ENCODE data around the gene CCDC121.
"Not testable (repeated sequence)": the region's sequence is repeated elsewhere in the genome, so short reads cannot be mapped to it uniquely, and the experiment has no call there.

CCDC121 gene

GRCh38 chr2:27634291-27634690 is 5.5 kb upstream of the CCDC121 start:
- DNase-seq = no peak

GRCh38 chr2:27630257-27630656 is 1.4 kb upstream of the CCDC121 start:
- DNase-seq = not testable (repeated sequence)

GRCh38 chr2:27627963-27628766 is 647 bp downstream of the CCDC121 start:
- DNase-seq = no peak

- not testable (repeated sequence) for DNase-seq
Observed at GRCh38 chr2:27626921-27627320, 1.9 kb downstream of the CCDC121 start.

GRCh38 chr2:27626323-27626722 is 2.5 kb downstream of the CCDC121 start:
- DNase-seq = not testable (repeated sequence)

- no peak for DNase-seq
Observed at GRCh38 chr2:27624943-27625342, 3.9 kb downstream of the CCDC121 start.

GRCh38 chr2:27622921-27623384 is 5.9 kb downstream of the CCDC121 start:
- DNase-seq = no peak

- DNase-seq = no peak
Observed at GRCh38 chr2:27621524-27621923, 7.3 kb downstream of the CCDC121 start.

GRCh38 chr2:27615316-27615715 is 13.5 kb downstream of the CCDC121 start:
- no peak for DNase-seq

GRCh38 chr2:27613985-27614384 is 14.8 kb downstream of the CCDC121 start:
- no peak for DNase-seq

- no peak for DNase-seq
Observed at GRCh38 chr2:27606611-27607010, 22.2 kb downstream of the CCDC121 start.

- DNase-seq = no peak
Observed at GRCh38 chr2:27596627-27597026, 32.2 kb downstream of the CCDC121 start.

GRCh38 chr2:27595412-27595811 is 33.4 kb downstream of the CCDC121 start:
- not testable (repeated sequence) for DNase-seq

- not testable (repeated sequence) for DNase-seq
Observed at GRCh38 chr2:27594020-27594703, 34.6 kb downstream of the CCDC121 start.

GRCh38 chr2:27593240-27593639 is 35.6 kb downstream of the CCDC121 start:
- no peak for DNase-seq

GRCh38 chr2:27591745-27592144 is 37.1 kb downstream of the CCDC121 start:
- no peak for DNase-seq

GRCh38 chr2:27588308-27588707 is 40.5 kb downstream of the CCDC121 start:
- no peak for DNase-seq

GRCh38 chr2:27587025-27587424 is 41.8 kb downstream of the CCDC121 start:
- no peak for DNase-seq

- DNase-seq = no peak
Observed at GRCh38 chr2:27584597-27584996, 44.2 kb downstream of the CCDC121 start.

- DNase-seq = no peak
Observed at GRCh38 chr2:27583390-27583915, 45.4 kb downstream of the CCDC121 start.

GRCh38 chr2:27582695-27583389 is 46.0 kb downstream of the CCDC121 start, which contains the start of gene ZNF512:
ZNF512 (plus strand) TSS chr2:27583042; CDS start chr2:27583113, 71 bp downstream.
- DNase-seq = peak; percentile 94

GRCh38 chr2:27582129-27582694 is 46.6 kb downstream of the CCDC121 start:
- DNase-seq = no peak

Data from NCI-H1092 (cell line).